Measurements from ENCODE around the gene SULT1C4.

GRCh38 chr2:108388045-108388444, 10.3 kb downstream of the SULT1C4 start:
- TF ChIP-seq CTCF (IDR thresholded peaks at IDR 0.05) (no peak), POLR2A (IDR thresholded peaks at IDR 0.05) (no peak)

Data from esophagus squamous epithelium (tissue), 4 donors.